GOT3 (cell line): ENCODE results near the gene NTM.

Experiments used
- DNase-seq: peaks from one replicate; lab custom pipeline; 2025; ENCODE audit warnings: mixed read lengths; lab: John Stamatoyannopoulos, UW

NTM gene

DNA sequence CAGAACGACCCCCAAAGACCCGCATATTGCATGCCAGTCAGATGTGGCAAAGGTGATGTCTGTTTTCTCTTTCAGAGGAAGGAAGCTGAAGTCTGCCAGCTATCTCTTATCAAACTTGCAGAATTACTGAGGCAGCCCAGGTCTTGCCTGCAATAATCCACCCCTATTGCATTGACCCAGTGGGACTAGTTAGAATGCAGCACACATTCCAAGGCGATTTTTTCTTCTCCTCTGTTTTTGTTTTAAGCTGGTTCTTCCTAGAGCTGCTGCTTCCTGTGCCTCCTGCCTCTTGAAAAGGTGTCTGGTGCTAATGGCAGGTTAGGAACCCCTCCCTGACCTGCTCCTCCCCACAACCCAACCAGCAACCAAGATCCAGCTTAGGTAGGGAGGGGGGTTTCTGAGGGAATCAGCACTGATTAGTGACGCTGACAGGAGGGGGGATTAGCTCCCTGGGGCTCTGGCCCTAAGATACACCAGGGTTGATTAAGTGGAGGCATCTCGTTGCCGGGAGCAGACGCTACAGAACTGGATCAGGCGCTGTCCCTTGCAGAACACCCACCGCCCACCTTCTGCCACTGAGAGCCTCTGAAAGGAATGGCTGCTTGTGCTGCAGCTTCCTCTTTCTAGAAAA, 2.8 kb downstream of the NTM start:
- no peak for DNase-seq

DNA sequence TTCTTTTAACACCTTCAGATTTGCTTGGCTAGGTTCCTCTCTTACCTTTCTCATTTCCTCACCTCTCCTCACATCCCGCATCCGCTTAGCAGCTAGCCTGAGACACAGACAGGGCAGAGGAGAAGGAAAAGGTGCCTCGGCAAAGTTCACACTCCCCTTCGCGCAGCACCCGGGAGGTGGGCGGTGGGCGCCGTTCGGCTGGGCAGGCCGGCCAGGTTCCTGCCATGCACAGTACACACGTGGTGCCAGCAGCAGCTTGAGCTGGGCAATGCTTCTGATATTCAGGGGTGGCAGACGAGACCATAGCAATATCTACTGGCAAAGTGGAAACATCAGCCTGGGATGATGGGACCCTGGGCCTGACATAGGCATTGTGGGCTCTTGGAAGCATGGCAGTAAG, 3.3 kb downstream of the NTM start:
- DNase-seq, result no peak

- DNase-seq, result no peak
These were observed 5.0 kb downstream of the NTM start for GRCh38 chr11:131375421-131375820.

GRCh38 chr11:131375915-131376314, 5.5 kb downstream of the NTM start:
- no peak for DNase-seq

DNA sequence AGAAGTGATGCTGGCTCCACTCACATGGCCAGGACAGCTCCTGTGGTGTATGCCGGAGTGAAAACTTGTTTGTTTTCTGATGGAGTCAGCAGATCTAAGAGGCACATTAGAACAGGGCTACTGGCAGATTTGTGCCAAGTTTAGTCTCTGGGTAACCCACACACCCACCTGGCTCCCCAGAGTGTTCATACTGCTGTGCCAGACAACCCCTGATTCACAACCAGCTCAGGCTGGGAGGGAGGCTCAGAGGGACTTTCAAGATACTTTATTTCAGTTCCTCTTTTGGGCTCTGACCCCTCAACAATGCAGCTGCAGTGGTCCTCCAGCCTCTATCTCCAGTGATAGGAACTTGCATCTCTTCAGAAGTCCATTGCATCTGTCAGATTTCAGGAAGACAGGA, 8.5 kb downstream of the NTM start:
- DNase-seq, result no peak

DNA sequence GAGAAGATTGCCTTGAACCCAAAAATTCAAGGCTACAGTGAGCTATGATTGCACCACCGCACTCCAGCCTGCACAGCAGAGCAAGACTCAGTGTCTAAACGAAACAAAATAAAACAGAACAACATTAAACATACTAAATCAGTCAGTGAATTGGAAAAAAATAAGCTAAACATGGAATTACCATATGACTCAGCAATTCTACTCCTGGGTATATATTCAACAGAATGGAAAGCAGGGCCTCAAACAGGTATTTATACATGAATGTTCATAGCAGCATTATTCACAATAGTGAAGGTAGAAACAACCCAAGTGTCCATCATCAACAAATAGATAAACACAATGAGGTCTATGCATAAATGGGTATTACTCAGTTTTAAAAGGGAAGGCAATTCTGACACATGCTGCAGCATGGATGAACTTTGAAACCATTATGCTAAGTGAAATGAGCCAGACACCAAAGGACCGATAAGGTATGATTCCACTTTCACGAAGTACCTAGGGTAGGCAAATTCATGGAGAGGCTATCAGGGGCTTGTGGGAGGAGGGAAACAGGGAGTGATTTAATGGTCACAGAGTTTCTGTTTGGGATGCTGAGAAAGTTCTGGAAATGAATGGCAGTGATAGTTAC, 15.5 kb downstream of the NTM start:
- no peak for DNase-seq

DNA sequence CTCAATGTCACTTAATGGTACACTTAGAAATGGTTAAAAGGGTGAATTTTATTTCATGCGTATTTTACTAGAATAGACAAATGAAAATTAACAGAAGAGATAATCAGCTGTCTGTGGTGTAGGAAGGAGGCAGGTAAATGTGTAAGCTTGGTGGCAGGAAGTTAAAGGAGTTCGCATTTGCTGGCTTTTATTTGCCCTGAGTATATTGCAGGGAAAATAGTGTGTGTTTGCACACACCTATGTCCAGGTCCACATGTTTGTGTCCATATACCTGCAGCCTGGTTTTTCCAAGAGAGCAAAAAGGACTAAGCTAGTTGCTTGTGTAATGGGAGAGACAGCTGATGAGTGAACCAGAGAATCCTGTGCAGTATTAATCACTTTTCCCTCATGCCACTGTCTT, 16.0 kb downstream of the NTM start:
- no peak for DNase-seq

DNA sequence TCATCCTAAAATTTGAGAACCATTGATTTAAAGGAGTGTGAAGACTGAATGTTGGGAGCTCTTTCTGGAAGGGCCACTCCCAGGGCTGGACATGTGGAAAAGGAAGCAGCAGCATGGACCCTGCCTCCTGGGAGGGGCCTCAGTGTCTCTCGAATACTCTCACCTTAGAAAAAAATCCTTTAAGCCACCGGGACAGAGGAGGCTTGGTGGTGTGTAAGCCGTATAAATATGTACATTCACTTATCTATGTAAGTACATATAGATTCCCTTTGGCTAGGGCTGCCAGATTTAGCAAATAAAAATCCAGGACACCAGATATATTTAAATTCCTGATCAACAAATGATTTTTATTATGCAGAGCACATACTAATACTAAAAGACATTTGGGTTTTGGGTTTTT, 17.6 kb downstream of the NTM start:
- no peak for DNase-seq

DNA sequence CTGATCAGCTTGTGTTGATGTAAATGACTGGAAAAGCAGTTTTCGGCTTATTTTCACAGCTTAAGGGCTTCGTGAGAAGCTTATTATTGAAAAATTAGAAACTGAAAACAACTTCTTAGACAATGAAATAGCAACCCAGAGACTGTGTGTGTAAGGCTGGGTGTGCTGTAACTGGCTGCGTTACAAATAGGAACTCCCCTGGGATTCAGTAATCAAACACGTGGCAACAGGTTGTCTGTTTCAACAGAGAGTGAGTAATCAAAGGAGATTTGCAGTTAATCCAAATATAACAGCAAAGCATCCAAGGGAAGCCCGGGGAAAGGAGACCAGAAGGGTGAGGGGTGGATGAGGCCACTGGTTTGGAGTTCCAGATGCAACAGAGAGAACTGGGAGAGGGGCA, 19.2 kb downstream of the NTM start:
- DNase-seq, result no peak

GRCh38 chr11:131391176-131391575, 20.8 kb downstream of the NTM start:
- no peak for DNase-seq

- DNase-seq, result no peak
These were observed 22.3 kb downstream of the NTM start for GRCh38 chr11:131392528-131393255.

- no peak for DNase-seq
These were observed 23.3 kb downstream of the NTM start for GRCh38 chr11:131393691-131394090.

- no peak for DNase-seq
These were observed 27.3 kb downstream of the NTM start for GRCh38 chr11:131397675-131398074.

DNA sequence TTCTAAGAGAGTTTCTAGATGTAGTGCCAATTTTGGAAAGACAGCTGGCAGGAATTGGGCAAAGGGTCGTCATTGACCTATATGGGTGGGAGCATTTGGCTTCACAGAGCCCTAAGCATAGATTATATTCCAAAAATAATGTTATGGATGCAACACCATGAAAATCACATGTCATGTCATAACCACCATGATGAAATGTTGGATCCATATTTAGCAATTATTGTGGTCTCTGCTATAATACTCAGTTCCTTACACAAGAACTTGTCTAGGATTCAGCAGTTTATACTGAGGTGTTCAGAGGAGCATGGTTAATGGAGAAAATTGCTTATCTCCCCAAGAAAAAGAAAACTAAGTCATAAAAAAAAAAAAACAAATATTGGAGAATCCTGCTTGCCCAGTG, 31.6 kb downstream of the NTM start:
- no peak for DNase-seq

DNA sequence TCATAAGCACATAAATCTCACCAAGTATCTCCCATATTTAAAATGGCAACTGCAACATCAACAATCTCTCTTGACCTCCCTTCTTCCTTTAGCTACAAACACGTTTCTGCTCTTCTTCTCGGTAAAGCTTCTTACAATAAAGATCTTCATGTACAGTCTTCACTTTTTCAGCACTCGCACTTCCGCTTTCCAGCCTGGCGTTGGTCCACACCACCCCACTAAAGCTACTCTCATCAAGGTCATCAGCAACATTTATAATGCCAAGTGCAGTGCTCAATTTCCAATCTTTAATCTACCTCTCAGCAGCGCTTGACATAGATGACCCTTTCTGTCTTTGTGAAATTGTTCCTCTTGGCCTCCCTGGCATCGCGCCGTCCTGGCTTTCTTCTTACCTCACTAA, 33.6 kb downstream of the NTM start:
- no peak for DNase-seq

DNA sequence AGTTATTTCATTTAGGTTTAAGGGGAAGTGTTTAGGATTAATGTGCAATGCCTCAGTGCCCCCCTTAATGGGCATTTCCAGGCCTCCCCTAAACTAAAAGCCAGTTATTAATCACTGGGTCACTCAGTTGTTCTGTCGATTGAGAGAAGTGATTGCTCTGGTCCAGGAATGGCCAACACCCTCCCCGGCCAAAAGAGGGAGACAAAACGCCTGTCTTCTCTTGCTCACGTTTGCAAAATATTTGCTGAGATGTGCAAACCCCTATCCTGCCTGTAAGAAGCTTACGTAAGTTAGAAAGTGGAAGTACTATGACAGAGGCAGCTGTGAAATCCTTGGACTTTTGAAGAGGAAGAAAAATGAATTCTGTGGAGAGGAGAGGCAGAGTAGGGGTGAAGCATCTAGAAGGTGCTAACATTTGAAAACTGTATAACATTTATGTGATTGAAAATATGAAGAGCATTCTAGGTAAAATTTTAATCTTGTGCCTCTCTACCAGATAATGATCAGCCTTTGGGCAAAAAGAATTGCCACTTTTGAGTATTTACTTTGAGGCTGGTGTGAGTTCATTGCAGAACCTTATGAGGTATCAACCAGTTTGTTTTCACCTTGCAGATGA, 37.7 kb downstream of the NTM start:
- DNase-seq, result no peak

DNA sequence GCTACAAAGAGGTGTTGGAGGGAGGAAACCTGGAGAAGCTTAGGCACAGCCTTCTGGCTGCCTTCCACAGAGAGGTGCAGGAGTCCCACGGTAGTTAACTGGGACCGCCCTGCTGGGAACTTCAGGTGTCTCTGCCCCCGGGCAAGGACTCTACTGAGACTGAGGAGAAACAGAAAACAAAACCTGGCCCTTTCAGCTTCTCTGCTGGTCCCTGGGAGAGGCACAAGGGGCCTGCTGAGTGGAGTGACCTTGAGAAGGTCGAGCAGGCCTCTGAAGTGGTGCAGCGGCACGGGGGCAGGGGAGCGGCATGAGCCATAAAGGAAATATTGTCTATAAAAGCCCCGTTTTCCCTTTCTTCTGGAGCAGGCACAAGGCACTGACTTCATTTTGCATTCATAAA, 38.9 kb downstream of the NTM start:
- DNase-seq, result no peak

DNA sequence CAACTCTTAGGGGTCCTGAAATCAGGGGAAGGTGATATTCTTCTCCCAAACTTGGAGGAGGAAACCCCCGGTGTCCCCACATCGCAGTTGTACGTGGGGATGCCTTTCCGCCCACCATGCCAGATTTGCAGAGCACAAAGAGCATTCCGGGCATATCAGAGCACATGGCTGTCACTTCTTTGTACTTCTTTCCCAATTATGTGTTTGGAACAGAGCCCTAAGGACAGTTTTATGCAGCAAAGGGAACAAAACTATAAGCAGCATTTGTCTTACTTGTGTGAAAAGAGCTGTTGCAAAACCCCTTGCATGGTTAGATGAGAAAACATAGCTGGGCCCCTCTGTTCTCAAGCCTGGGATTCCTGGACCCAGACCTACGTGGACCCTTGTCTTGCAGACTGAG, 41.2 kb downstream of the NTM start:
- DNase-seq, result no peak

DNA sequence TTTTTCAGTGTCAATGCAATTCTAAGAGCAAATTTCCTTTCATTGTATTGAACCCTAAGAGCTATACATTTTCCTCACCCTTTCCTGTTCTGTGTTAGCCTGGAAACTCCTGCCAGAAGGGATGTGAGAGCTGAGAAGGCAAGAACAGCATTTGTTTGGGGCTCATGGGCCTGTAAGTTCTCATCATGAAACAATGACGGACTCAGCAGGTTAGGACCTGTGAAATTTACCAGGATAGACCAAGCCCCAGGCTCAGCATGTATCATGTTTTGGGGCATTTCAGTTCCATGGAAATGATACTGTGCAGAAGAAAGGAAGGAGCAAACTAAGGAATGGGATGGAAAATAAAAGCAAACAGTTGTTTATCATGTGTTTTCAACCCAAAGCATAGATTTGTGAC, 41.6 kb downstream of the NTM start:
- DNase-seq, result no peak

- no peak for DNase-seq
These were observed 42.8 kb downstream of the NTM start for GRCh38 chr11:131413217-131413616.

GRCh38 chr11:131418189-131418588, 47.8 kb downstream of the NTM start:
- DNase-seq, result no peak

GRCh38 chr11:131421066-131421855, 50.8 kb downstream of the NTM start:
- DNase-seq, result no peak
